GM12865 (cell line): ENCODE measurements around the gene RNASE13.
"Not testable (repeated sequence)": the region's sequence is repeated elsewhere in the genome, so short reads cannot be mapped to it uniquely, and the experiment has no call there.

ENCODE experiments used
- DNase-seq: peaks from one replicate; pipeline ENCODE4 v3.0.0; 2010; ENCODE audit warnings: low read depth
- H3K4me3 ChIP-seq: 2 replicates; pipeline ENCODE4 v1.5.1; 2011; ENCODE audit warnings: mild to moderate bottlenecking, low read depth, low read length, control low read depth
- TF ChIP-seq, protein P1 (sequence below): IDR thresholded peaks from 2 replicates; pipeline ENCODE4 v1.5.1; 2011; ENCODE audit warnings: low read length, control low read depth, low read depth, inconsistent platforms; ENCODE audit not compliant: insufficient read depth; ENCODE audit errors: missing control alignments

RNASE13 gene

DNA sequence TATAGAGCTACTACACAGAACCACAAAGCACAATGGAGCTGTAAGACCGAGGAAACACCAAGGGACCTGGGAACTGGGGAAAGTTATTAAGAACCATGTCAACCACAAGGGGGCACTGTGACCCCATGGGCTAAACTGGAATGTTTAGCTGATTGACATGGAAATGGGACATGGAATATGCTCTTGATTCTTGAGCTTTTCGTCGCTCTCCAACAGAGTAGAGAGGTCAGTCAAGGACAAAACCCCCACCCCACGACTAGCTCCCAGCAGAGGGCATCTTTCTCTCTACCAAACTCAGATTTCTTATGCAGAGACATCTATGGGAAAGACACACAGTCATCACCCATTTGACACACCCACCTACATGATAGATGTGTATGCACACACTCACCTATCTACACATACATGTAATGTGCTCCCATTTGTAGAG is 19.8 kb downstream of the RNASE13 start:
- peak; percentile 79 for DNase-seq
- TF ChIP-seq, protein P1, sequence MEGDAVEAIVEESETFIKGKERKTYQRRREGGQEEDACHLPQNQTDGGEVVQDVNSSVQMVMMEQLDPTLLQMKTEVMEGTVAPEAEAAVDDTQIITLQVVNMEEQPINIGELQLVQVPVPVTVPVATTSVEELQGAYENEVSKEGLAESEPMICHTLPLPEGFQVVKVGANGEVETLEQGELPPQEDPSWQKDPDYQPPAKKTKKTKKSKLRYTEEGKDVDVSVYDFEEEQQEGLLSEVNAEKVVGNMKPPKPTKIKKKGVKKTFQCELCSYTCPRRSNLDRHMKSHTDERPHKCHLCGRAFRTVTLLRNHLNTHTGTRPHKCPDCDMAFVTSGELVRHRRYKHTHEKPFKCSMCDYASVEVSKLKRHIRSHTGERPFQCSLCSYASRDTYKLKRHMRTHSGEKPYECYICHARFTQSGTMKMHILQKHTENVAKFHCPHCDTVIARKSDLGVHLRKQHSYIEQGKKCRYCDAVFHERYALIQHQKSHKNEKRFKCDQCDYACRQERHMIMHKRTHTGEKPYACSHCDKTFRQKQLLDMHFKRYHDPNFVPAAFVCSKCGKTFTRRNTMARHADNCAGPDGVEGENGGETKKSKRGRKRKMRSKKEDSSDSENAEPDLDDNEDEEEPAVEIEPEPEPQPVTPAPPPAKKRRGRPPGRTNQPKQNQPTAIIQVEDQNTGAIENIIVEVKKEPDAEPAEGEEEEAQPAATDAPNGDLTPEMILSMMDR, result peak; percentile 85
- no peak overlapping the region for H3K4me3 ChIP-seq

DNA sequence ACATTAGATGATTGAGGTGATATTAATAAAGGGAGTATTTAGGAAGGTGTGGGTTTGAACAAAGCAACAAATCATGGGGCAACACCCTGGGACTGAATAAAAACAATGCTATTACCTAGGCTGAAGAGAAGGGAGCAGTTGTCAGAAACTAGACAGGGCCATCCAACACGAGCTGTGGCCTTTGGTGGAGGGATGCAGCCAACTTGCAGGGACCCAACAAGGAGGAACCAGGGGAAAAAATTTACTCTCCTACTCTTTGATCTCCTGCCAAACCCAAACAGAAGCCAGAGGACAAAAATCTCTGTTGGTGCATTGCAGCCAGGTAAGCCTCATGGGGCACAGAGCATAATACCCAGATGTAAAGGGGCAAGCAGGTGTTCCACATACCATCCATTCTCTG is 23.5 kb downstream of the RNASE13 start:
- H3K4me3 ChIP-seq, result no peak overlapping the region
- TF ChIP-seq, protein P1, result no peak

DNA sequence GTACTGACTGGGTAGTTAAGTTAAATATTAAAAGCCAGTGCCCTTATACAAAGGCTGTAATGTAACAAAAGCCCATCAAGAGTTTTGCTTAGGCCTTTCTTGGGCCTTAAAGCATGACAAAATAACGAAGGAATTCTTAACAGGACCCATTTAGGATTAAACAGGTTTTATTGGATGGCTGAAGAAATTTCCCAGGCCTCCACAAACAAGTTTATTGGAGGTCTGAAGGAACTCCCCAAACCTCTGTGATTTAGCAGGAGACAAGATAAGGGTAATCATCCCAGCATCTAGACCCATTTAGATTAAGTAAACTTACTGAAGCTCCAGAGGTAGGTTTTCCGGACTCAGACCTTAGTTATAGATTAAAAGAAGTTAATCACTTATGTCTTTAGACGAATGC is 24.9 kb downstream of the RNASE13 start:
- not testable (repeated sequence) for H3K4me3 ChIP-seq, DNase-seq

More for the DNA sequence above, 23.5 kb downstream of the RNASE13 start:
- DNase-seq, result no peak

DNA sequence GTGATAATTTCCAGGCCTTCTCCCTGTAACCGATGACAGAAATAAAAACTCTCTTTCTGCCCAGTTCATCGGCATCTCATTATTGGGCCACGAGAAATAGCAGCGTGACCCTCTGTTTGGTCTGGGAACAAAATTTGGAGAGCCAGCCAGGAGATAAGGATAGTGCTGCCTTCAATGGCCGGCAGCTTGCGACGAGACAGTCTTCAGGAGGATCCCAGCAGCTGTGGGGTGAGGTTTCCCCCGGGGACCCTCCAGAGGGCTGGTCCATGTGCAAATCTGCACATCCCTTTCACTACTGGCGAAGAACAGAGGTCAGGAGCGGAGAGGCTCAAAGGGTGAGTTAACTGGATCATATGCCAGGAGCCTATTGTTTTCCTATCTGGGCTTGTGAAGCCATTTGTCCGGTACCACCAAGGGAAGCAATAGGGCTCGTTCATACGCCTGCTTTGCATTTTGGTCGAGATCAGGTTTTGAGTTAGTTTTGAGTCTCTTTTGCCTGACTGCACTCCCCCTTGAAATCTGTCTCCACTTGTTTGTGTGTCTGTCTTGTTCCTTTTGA is 30.7 kb downstream of the RNASE13 start:
- DNase-seq, result no peak
- H3K4me3 ChIP-seq, result no peak overlapping the region
- TF ChIP-seq, protein P1, result no peak

DNA sequence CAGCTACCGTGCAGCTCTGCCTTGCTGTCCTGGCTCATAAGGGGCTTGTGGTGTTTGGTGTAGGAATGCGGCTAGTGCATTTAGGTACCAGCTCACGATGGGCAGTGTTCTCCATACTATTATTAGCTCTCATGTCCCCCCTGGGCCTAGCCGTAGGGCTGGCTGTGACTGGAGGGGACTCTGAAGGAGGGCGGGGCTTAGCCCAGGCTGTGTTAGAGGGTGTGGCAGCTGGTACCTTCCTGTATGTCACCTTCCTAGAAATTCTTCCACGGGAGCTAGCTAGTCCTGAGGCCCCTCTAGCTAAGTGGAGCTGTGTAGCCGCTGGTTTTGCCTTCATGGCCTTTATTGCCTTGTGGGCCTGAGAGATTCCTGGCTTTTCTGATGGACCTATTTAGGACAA is 33.4 kb downstream of the RNASE13 start:
- DNase-seq, result no peak
- TF ChIP-seq, protein P1, result no peak
- H3K4me3 ChIP-seq, result no peak overlapping the region

DNA sequence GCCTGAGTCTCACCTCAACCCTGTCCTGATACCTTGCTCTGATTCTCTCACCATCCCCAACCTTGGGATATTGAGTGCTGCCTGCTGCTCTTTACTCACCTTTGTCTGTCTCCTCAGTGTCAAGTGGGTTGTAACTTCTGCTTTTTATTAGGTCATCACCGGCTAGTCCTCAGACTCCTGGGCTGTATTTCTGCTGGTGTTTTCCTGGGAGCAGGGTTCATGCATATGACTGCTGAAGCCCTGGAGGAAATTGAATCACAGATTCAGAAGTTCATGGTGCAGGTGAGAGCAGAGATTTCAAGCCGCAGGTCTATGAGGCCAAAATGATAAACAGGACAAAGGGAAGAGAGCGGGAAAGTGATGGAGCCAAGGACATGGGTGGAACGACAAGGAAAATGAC is 35.0 kb downstream of the RNASE13 start:
- no peak overlapping the region for H3K4me3 ChIP-seq
- DNase-seq, result no peak
- TF ChIP-seq, protein P1, result no peak

DNA sequence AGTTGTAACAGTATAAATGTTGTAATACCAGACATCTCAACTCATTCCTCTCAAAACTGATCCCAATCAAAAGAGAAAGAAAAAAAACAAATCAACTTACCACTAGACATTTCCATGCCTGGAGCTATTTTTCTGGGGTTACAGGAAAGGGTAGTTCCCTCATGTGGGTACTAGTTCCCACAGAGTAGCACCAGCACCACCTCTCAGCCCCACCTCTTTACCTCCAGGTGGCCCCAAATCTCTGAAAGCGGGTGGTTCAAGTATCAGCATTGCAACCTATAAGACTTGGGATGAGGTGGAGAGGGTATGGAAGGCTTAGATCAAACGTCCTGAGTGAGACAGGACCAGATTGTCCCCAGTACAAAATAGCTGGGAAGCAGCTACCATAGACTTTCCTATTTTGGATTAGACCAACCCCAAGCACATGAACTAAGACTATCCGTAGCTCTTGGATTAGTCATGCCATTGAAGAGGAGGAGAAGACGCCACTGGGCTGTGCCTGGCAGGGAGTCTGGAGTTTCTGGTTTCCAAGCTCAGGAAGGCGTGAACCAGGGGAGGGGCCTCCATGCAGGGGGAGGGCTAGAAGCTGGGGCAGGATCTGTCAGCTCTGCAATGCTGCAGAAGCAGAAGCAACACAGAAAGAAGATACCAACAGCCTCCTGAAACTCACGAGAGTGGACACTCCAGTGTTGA is 35.8 kb downstream of the RNASE13 start, which contains the start of gene SLC39A2:
Gene SLC39A2 (plus strand): TSS at position 620 of the 693 bp plus-strand sequence. CDS start 154 bp downstream, outside the sequence.
- no peak for DNase-seq
- TF ChIP-seq, protein P1, result no peak

More for the DNA sequence above, 35.8 kb downstream of the RNASE13 start, which contains the start of gene SLC39A2:
- H3K4me3 ChIP-seq, result no peak within 1 kb of the TSS
